GM18517 (cell line): ENCODE data around the gene SHFL.

Experiments
- ATAC-seq: cut with Tn5 transposase; IDR thresholded peaks from one replicate; pipeline ENCODE4 v1.9.1; 2021; ENCODE audit warnings: mild to moderate bottlenecking, moderate library complexity; ENCODE audit not compliant: unreplicated experiment

Gene SHFL

DNA sequence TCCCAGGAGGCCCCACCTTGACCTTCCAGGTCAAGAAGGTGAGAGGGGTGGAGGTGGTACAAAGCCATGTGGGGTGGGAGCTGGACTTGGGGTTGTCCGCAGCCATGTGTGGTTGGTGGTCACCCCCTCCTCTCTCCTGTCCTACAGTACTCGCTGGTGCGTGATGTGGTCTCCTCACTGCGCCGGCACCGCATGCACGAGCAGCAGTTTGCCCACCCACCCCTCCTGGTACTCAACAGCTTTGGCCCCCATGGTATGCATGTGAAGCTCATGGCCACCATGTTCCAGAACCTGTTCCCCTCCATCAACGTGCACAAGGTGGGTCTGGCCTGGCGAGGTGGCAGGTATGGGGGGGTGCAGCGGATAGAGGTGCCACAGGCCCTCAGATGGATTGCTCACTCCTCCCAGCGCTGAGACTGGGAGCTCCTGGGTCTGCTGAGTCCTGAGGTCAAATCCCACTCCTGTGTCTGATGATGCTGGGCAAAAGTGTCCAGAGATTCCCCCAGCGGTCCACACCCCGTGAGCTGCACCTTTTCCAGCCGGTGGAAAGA is 21.8 kb downstream of the SHFL start:
- no peak for ATAC-seq

DNA sequence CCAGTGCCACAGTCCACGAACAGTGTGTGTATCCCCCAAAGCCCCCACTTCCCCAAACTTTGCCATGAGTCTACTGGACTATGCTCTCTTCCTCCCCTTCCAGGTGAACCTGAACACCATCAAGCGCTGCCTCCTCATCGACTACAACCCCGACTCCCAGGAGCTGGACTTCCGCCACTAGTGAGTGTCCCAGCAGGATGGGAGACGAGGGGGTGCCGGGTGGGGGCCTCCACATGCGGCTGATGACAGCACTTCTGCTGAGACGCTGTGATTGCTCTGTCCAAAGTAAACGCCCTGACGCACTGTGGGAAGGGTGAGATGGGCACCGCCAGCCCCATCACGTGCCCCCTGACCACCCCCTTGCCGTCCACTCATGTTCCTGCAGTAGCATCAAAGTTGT is 23.4 kb downstream of the SHFL start:
- no peak for ATAC-seq

DNA sequence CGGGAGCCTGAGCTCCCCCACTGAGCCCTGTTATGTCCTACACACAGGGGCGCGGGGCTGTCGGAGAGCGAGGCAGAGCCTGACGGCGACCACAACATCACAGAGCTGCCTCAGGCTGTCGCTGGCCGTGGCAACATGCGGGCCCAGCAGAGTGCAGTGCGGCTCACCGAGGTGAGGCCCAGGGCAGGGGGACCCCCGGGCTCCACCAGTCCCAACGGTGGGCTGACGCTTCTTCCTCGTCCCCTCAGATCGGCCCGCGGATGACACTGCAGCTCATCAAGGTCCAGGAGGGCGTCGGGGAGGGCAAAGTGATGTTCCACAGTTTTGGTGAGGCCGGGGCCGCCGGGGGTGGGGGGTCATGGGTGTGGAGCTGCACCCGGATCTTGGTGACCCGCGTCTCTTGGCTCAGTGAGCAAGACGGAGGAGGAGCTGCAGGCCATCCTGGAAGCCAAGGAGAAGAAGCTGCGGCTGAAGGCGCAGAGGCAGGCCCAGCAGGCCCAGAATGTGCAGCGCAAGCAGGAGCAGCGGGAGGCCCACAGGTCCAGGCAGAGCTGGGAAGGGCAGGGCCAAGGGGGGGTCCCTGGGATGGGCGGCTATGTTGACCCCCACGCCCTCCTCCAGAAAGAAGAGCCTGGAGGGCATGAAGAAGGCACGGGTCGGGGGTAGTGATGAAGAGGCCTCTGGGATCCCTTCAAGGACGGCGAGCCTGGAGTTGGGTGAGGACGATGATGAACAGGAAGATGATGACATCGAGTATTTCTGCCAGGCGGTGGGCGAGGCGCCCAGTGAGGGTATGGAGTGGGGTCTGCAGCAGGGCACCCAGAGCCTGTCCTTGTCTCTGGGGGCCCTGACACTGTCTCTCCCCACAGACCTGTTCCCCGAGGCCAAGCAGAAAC is 24.2 kb downstream of the SHFL start:
- ATAC-seq, result no peak

DNA sequence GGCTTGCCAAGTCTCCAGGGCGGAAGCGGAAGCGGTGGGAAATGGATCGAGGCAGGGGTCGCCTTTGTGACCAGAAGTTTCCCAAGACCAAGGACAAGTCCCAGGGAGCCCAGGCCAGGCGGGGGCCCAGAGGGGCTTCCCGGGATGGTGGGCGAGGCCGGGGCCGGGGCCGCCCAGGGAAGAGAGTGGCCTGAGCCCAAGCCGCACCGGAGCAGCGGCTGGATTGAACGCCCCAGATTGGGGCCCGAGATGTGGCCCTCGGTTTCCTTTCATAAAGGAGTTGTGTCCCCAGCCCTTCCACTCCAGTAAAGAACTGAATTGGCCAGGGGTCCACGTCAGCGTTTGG is 24.8 kb downstream of the SHFL start:
- no peak for ATAC-seq

DNA sequence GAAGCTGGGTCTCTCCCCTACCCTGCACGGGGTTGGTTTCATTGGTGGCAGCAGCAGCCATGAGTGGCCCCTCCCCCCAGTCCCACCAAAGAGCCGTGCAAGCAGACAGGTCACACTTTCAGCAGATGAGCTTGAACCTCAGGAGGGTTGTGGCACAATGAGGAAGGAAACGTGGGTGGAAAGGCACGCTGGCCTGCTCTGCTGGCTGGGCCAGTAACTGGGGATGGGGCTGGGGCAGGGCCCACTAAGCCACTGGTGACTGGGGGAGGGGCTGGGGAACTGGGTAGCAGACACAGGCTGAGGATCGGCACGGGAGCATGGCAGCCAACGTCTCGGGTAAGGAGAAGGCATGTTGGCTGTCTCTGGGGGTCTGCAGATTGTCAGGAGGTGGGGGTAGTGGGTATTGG is 25.3 kb downstream of the SHFL start, which contains the start of gene P2RY11:
Gene P2RY11 (plus strand): TSS at position 289 of the 407 bp plus-strand sequence. CDS start 29 bp downstream, at position 318.
- ATAC-seq, result no peak

DNA sequence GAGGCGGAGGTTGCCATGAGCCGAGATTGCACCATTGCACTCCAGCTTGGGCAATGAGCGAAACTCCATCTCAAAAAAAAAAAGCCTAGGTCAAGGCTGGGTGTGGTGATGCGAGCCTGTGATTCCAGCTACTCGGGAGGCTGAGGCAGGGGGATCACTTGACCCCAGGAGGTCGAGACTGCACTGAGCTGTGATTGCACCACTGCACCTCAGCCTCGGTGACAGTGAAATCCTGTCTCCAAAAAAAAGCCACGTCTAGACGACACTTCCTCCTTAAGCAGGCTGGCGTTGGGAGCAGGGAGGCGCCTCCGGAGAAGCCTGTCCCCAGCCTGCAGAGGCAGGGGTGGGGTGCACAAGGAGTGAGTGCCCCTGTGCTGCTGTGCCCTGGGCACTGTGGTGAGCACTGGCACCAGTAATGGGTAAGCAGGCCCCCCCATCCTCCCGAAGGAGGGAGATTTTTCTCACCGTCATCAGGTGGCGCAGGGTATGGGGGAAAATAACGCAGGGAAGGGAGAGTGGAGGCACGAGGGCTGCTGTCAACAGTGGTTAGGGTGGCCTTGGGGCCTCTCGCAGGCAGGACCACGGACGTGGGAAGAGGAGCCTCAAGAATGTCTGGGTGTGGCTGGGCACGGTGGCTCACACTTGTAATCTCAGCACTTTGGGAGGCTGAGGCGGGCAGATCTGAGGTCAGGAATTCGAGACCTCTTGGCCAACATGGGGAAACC is 26.1 kb downstream of the SHFL start:
- ATAC-seq, result no peak

DNA sequence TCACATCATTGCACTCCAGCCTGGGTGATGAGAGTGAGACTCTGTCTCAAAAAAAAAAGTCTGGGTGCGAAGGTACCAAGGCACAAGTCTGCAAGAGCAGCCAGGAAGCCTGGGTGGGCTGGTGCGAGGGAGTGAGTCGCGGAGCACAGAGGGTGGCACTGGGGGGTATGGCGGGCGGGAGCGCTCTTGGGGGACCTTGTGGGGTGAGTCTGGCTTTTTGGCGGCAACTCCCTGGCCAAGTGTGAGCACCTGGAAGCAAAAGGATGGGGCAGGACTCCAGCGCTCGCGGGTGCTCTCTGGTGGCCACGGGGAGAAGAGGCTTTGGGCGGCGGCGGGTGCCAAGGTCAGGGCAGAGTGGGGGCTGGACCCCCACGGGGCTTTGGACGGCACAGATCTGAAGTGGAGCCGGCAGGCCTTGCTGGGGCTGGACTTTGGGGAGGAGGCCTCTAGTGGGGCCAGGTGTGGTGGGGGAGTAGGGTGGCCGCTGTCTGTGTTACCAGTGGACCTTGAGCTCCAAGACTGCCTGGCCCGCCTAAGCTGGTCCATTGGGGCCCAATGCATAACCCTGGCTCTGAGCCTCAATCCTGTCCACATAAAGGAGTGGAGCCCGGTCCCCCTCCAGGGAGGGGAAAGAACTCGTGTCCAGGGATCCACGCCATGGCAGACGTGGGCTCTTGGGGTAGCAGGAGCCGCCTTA is 26.9 kb downstream of the SHFL start:
- ATAC-seq, result no peak

DNA sequence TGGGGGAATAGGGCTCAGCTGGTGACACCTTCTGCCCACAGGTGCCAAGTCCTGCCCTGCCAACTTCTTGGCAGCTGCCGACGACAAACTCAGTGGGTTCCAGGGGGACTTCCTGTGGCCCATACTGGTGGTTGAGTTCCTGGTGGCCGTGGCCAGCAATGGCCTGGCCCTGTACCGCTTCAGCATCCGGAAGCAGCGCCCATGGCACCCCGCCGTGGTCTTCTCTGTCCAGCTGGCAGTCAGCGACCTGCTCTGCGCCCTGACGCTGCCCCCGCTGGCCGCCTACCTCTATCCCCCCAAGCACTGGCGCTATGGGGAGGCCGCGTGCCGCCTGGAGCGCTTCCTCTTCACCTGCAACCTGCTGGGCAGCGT is 27.5 kb downstream of the SHFL start:
- ATAC-seq, result no peak

DNA sequence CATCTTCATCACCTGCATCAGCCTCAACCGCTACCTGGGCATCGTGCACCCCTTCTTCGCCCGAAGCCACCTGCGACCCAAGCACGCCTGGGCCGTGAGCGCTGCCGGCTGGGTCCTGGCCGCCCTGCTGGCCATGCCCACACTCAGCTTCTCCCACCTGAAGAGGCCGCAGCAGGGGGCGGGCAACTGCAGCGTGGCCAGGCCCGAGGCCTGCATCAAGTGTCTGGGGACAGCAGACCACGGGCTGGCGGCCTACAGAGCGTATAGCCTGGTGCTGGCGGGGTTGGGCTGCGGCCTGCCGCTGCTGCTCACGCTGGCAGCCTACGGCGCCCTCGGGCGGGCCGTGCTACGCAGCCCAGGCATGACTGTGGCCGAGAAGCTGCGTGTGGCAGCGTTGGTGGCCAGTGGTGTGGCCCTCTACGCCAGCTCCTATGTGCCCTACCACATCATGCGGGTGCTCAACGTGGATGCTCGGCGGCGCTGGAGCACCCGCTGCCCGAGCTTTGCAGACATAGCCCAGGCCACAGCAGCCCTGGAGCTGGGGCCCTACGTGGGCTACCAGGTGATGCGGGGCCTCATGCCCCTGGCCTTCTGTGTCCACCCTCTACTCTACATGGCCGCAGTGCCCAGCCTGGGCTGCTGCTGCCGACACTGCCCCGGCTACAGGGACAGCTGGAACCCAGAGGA is 28.0 kb downstream of the SHFL start:
- ATAC-seq, result no peak

DNA sequence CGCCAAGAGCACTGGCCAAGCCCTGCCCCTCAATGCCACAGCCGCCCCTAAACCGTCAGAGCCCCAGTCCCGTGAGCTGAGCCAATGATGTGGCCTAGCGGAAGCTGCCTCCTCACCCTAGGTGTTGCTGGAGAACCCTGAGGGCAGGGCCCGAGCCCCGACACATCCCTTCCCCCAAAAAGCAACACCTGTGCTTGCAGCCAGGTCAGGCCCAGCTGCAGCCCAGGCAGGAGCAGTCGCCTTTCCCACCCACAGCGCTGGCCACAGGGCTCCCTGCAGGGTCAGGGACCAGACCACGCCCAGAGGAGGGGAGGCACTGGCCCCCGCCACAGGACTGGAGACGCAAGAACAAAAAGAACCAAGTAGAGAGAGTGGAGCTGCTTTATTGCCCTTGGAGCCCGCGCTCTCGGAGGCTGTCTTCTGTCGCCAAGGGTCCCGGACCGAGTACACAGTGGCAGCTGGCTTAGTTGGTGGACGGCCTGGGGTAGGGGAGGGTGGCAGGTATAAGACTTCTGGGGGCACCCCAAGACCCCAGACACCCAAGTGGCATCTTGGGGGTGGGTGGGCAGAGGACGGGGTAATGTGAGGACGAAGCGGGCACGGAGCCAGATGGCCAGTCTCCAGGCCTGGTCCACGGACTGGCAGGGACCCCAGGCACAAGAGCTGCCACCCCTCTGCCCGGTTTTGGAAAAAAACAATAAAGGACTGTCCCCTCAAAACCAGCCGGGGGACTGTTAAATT is 28.7 kb downstream of the SHFL start:
- no peak for ATAC-seq

DNA sequence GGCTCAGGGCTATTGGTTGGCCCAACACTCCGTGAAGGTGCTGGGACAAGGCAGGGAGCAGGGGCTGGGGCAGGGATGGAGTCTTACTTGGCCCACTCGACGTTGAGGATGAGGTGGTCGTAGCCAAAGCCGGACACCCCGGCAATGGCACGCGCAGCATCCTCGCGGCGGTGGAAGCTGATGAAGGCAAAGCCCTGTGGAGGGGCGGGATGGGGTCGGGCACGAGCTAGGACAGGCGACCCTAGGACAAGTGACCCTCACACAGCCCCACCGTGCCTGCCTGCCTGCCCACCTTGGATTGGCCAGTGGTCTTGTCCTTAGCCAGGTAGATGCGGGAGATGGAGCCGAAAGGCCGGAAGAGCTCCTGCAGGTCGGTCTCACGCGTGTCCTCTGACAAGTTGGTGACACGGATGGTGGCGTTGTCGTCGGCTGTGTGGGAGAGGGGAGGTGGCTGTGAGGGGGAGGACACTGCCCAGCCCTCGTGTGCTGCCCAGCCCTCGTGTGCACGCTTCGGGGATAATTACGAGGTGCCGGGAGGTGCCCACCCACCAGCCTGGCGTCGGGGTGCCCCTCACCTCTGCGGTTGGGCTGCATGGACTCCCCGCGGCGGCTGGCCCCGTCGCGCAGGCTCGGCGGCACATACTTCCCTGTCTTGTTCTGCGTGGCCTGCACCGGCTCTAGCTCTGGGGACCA is 29.4 kb downstream of the SHFL start:
- ATAC-seq, result no peak

DNA sequence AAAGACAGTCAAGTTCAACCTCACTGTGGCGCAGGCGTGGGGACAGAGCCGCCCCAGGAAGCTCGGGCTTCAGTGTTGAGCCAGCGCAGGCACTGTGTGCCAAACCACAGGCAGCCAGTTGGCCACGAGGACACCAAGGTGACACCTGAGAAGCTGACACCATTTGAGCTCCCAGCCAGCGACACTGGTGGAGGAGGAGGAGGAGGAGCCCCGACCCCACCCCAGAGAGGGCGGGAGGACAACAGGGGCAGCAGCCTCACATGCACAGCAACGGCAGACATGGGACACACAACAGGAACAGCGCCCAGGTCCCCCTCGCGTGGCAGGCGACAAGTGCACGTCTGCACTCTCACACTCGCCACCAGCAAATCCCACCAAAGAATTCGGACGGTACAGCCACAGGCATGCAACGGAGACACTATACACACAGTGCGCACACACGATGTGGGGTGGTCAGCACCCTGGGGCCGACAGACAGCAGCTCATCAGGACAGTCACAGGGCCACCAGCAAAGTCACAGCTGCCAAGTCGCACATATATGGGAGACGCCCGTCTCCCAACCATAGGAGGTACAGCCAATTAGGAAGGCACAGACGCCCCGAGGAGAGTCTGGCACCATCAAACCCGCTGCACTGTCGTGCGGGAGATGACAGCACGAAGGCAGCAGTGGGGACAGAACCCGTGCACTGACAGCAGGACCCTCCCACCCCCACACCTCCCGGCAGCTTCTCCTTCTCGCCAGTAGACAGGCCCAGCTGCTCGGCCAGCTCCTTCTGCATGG is 30.2 kb downstream of the SHFL start:
- ATAC-seq, result no peak

DNA sequence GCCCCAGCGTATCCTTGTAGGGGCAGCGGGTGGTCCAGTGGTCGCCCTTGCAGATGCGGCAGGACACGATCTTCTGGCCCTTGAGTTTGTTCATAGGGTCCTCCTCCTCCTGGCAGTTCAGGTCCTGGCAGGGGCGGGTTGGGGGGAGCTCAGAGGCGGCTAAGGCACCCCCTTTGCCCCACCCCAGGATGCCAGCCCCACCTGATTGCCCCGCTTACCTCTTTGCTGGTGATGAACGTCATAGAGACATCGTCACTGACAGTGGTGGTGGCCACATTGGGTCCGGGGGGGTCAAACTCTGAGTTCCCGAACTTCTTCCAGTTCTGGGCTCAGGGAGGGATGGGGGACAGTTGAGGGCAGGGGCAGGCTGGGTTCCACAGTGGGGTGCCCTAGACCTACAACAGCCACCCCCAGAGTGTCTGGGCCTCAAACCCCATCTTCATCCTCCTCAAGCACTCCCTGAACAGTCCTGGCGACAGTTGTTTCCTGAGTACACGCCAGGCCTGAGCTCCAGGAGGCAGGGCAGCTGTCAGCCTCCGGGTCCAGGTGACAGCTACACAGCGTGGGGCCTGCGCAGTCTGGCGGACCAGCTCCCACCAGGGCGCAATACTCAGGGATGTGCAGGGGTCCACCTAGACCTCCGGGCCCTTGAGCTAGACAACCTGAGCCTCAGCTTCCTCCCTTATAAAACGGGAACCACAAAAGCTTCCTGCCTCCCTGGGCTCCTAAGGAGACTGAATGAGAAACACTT is 30.9 kb downstream of the SHFL start:
- no peak for ATAC-seq

DNA sequence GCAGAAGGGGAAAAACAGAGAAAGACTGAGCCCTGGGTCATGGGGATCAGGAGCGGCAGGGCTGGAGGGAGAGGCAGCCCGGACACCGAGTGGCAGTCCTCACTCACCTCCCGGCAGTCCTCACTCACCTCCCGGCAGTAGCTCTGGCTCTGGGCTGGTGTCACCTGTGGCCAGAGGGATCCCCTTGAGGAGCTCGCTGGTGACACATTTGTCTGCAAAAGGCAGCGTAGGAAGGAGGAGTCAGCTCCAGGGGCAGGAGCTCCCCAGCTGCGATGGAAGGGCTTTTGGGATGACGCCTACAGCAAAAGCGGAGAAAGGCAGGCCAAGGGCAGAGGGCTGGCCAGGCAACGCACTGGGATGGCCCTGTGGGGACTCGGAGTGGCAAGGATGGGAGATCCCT is 32.8 kb downstream of the SHFL start:
- ATAC-seq, result no peak

DNA sequence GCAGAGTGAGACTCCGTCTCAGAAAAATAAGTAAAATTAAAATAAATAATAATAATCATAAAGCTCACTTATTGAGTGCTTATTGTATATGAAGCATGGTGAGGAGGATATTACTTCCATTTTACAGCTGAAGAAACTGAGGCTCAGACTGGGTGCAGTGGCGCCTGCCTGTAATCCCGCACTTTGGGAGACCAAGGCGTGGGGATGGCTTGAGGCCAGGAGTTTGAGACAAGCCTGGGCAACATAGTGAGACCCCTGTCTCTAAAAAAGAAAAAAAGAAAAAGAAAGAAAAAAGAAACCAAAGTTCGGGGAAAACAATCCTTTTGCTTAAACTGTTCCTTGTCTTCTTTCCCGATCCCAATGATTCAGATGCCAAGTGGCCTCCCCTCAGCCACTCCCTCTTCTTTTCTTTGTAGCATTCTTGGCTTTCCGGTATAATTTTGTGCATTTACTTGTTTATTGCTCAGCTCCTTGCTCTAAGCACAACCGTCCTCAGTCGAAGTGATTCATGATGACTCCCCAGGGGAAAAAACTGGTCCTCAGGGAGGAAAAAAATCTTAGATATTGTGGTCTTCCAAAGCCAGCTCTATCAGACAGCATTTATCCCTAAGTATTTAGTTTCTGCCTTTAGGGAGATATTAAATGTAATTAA is 34.5 kb downstream of the SHFL start:
- ATAC-seq, result no peak

DNA sequence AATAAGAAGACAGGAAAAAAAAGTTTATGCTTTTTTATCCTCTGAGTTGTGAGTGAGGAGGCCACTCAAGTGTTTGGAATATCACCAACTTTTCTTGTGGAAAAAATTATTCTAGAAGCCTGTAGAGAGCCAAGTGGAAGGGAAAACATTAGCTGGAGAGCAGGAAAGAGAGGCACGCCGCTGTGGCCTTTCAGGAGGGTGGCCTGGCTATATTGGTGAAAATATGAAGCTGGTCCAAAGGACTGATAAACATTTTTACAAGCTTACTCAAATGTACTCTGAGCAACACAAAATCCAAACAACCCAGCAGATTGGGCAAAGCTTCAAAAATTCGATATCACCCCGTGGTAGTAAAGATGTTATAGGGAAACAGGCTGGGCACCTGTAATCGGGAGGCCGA is 35.9 kb downstream of the SHFL start:
- no peak for ATAC-seq

DNA sequence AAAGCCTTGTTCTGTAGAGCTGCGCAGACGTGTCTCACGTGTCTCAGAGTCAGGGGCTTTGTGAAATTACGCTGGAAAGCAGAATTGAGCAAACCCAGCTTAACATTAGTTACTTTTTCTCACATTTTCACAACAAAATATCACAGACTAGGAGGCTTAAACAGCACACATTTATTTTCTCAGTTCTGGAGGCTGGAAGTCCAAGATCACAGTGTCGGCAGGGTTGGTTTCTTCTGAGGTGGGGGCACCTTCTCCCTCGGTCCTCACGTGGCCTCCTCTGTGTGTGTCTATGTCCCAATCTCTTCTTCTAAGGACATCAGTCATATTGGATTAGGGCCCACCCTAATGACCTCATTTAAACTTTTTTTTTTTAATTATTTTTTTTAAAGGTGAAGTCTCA is 38.3 kb downstream of the SHFL start:
- no peak for ATAC-seq

DNA sequence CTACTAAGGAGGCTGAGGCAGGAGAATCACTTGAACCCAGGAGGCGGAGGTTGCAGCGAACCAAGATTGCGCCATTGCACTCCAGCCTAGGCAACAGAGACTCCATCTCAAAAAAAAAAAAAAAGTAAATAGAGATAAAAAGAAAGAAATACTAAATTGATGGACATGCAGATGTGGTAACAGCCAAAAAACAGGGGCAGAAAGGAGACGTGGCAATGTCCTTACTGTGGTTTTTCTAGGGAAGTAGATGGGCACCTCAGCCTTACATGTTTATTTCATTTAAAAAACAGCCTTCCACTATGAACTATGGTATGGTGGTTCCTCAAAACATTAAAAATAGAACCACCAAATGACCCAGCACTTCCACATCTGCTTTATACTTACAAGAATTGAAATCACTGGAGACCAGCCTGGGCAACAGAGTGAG is 40.1 kb downstream of the SHFL start:
- ATAC-seq, result no peak
